GM21576 (cell line): ENCODE measurements around the gene SMIM45.

Experiments
- ATAC-seq: cut with Tn5 transposase; IDR thresholded peaks from one replicate; pipeline ENCODE4 v1.9.1; 2021; ENCODE audit warnings: mild to moderate bottlenecking, moderate library complexity; ENCODE audit not compliant: unreplicated experiment

SMIM45 gene

DNA sequence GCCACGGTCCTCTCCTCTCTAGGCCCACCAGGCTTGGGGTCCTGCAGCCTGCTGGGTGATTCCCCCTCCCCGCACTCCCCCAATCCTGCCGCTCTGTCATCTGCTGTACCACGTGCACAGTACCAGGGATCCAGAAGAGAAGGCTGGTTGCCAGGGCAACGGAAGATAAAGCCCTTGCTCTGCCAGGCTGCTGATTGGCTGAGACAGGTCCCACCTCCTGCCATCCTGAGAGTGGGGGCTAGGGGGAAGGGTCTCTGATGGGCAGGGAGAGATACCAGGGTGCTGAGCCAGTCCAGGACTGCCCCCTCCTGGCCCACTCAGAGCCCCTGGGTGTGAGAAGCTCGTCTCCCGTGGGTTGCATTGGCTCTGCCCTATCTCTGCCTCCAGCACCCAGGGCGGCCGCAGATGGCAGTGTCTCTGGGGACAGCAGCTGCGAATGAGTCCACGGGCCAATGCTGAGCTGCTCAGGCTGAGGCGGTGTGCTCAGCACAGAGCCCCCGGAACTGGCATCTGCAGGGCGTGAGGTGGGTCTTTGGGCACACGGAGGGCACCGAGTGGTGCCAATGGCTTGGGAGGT, at the start of gene SMIM45:
SMIM45 (plus strand) TSS at position 253 of the 577 bp plus-strand sequence.
- no peak for ATAC-seq

DNA sequence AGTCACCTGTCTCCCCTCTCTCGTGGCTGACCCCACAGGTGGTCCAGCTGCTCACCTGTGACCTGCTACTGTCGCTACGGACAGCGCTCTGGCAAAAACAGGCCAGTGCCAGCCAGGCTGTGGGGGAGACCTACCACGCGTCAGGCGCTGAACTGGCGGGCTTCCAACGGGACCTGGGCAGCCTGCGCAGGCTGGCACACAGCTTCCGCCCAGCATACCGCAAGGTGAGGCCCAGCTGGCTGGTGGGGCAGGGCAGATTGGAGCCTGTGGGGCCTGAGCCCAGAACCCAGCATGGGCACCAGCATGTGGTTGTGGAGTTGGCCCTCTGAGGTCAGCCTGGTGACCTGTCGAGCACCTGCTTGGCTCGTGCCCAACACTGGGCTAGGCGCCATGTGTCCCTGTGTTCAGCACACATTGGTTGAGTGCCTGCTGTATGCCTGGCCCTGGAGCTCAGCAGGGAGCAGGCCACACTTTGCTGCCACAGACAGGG, 49.0 kb upstream of the SMIM45 start:
- ATAC-seq, result no peak

DNA sequence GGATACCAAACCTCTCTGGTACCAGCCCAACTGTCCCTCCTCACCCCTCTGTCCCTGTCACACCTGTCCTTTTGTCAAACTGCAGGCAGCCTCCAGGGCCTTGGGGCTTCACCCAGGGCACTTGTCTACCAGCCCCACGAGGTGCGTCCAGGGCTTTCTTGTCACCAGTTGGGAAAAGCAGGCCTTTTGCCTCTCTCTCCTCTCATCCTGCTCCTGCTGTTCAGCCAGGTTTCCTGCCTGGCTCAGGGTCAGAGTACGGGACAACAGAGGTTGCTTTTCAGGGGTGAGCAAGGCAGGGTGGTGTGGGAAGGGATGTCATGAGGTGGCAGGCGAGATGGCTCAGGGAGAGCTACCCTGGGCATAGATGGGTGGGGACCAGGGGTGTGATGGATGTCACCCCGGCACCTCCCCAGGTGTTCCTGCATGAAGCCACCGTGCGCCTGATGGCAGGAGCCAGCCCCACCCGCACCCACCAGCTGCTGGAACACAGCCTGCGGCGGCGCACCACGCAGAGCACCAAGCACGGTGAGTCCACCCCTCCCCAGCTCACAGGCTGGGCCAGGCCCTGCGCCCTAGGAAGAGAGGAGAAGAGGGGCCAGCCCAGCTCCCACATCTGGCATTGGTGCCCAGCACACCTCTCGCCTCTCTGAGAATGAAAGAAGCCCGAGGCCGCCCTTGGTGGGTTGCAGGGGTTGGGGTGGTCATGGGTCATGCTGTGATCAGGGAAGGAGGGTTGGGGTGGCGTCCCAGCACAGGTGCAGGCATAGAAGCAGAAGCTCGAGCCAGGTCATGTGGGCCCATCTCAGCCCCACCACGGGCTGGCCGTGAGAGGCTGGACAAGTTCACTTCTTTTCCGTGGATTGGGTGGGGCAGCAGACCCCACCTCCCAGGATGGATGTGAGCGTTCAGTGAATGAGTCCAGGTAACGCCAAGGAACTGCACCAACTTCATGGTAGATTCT, 47.2 kb upstream of the SMIM45 start:
- ATAC-seq, result no peak

DNA sequence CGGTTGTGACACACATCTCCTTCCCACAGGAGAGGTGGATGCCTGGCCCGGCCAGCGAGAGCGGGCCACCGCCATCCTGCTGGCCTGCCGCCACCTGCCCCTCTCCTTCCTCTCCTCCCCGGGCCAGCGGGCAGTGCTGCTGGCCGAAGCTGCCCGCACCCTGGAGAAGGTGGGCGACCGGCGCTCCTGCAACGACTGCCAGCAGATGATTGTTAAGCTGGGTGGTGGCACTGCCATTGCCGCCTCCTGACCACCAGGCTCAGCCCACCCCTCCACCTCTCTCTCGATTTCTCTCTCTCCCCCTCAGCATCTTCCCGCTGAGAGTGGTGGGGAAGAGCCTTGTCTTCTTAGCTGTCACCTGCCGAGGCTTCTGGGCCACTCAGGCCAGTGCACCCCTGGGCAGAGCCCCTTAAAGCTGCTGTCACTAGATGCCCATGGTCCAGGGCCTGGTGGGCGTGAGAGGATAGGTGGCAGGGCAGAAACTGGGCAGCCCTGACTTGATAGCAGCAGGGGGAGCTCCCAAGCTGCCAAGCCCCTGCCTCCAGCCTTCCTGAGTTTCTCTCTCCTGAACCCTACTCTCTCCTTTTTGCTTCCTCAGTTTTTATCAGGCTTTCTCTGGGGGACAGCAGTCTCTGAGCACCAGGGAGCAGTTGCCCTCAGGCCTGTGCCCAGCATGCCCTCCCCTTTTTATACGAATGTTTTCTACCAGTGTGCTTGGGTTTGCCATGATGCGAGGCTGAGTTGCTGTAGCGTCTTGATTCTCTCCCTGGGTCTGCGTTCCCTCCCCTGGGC, 46.3 kb upstream of the SMIM45 start:
- no peak for ATAC-seq

DNA sequence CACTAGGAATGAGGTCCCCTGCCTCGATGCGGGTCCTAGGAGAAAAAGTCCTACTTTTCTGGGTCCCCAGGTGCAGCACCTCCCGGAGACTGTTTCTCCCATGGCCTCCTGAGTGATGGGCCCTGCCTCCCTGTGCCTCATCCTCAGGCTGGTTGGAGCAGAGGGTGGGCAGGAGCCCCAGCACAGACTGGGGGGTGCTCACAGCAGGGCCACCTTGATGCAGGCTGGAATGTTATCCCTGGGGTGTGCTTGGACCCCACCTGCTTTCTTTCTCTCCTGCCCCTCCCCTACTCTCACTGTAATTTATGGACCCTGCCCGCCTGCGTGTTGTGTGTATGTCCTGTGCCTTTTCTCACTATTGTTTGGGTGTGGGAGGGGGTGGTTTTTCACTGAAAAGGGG, 45.1 kb upstream of the SMIM45 start:
- no peak for ATAC-seq

DNA sequence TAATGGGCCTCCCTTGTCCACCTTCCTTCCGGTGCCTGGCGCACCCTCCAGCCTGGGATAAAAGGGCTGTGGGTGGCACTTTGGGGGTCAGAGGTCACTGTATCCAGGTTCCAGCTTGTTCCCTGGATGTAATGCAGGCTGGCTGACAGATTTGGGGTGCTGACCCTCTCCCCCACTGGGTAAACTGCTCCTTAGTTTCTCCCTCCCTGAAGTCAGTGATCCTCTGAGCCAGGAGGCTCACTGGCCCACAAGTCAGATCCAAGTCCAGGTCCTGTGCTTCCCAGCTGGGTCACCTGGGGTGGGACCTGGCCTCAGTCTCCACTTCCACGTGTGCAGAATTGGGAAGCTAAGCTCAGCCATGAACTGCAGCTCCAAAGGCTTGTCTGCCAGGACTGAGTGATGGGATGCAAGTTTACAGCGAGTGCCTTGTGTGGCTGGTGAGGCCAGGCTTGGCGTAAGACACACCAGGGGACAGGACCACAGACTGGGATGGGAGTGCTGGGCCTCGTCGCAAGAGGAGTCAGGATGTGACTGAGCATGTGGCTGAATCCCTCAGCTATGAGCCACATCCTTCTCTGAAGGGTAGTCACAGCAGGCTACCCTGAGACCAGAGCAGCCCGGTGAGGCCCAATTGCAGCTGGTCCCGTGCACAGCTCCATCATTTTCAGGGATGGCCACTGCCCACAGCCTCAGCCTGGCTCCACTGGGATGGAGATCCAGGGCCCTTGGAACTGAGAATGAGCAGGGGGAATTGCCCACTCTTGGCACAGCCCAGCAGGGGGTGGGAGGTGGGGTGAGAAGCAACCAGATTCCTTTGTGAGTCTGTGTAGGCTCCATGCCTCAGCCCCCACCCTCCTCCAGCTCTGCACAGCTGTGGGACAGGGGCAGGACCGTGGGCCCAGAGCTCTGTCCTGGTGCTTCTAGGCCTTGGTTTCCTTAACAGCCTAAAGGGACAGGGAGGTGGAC, 44.2 kb upstream of the SMIM45 start:
- ATAC-seq, result no peak

GRCh38 chr22:41908411-41909309, 43.3 kb upstream of the SMIM45 start:
- ATAC-seq, result no peak

DNA sequence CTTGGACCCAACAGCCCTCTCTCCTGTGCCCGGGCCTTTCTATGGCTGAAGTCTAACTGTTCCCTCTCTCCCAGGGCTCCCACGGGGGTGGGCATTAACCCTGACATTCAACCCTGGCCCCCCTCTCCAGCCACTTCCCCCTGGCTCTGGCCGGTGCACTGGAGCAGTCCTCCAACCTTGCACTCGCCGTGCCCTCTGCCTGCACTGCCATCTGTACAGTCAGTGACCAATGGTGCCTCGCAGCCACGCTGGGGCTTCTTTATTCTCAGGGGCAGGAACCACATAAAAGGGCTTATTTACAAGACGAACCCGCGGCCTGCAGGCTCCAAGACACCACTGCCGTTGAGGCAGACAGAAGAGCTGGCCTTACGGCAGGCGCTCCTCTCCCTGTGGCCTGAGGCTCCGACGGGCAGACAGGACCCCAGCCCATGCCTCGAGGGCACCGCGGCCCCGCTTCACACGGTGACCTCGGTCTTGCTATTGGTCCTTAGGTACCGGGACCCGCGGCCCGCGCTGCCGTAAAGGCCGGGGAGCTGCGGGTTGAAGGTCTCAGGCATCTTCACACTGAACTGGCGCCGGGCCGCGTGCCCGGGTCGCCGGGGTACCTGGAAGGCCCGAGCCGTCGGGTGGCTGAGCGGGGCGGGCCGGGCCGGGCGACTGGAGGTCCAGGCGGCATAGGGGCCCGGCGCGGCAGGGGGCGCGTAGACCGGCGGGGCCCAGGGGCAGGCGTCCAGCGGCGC, 42.5 kb upstream of the SMIM45 start:
- ATAC-seq, result no peak

- no peak for ATAC-seq
These were observed 41.6 kb upstream of the SMIM45 start for GRCh38 chr22:41910050-41911000.

GRCh38 chr22:41911001-41911611, 40.8 kb upstream of the SMIM45 start:
- ATAC-seq, result no peak

DNA sequence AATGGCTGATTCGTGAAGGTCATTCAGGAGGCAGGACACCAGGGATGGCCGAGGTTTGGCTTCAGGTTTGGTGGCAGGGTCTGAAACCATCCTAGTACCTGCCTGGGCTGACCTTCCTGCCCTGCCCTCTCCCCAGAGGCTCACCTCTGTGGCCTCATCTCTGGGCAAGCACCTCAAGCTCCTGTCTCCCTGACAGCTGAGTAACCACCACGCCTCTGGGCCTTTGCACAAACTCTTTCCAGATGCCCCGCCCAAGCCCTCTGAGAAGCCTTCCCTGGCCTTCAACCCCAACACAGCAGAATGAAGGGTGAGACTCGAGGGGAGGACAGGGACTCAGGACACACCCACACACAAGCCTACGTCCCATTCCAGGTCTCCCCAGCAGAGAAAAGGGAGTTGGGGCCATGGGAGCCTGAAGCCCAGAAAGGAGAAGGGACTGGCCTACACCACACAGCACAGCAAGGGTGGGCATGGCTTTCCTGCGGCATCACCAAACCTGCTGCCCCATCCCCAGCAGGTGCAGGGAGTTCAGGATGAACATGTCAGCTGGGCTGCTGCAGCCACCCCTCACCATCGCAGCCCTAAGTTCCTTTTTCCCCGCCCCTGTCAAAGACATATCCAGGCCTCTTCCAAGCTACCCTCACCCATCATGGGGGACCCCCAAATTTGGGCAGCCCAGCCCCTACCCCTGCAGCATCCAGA, 39.5 kb upstream of the SMIM45 start:
- ATAC-seq, result no peak

GRCh38 chr22:41913040-41913719, 38.8 kb upstream of the SMIM45 start:
- no peak for ATAC-seq

DNA sequence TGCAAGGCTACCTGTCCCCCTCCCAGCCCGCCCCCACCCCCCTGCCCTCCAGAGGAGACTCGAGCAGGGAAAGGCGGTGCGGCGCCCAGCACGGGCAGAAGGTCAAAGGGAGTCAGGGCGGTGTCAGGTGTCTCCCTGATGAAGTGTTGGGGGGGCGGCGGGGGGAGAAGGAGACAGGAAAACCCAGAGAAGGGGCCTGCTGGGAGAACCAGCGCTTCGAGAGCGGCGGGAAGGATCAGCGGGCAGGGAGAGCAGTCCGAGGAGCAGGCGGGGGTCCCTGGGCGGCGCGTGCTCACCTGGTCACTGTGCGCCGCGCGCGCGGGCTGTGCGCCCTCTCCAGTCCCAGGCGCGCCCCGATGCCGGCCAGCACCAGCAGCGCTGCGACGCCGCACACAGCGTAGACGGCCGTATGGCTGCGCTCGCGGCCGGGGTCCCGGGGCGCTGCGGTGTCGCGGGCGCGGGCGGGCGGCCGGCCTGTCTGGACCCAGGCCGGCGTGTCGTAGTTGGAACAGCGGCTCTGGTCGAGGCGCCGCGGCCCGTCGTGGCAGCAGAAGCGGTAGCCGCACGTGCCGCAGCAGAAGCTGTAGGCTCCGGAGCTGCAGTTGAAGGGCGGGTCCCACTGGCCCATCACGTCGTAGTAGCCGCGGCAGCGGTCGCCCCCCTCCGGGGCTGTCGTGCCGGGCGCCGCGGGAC, 38.0 kb upstream of the SMIM45 start:
- ATAC-seq, result no peak

DNA sequence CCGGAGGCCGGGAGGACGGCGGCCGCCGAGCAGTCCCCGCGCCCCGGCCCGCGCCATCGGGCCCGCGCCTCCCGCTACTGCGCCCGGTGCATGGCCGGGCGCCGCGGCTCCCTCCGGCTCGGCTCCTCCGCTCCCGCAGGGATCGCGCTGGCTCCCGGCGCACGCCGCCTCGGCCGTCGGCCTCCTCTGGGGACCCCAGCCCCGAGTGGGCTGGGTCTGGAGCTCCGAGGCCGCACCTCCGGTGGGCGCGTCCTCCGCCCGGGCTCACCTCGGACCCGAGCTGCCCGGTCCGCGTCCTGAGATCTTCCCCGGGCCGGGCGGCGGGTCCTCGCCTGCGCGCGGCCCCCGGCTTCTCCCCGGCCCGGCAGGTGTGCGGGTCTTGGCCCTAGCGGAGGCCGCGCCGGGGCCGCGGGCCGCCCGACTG, 37.3 kb upstream of the SMIM45 start:
- ATAC-seq, result no peak
